Gastrocnemius medialis (tissue), 4 donors: ENCODE results near the gene KRT86. TPM values are rescaled to one million over a fixed set of nuclear protein-coding genes. Genes with fewer than 3 reads are reported as not detected.

ENCODE experiments used
- ATAC-seq, 2 donors: fragments of 150-250 bp; one replicate each; pipeline ENCODE4 v1.9.1; 2016
- DNase-seq, 2 donors: peaks; one replicate each; pipeline ENCODE4 v3.0.0-alpha.2; 2019
- H3K27ac ChIP-seq, 4 donors: fragments of 200-600 bp; sonication (generic); 1 replicate in 1 of 4; 2 replicates in 3 of 4; pipeline ENCODE4 v1.5.1; 2016 to 2018; ENCODE audit warnings: mild to moderate bottlenecking in 2 of 4, moderate library complexity in 1 of 4
- H3K27me3 ChIP-seq, 3 donors: fragments of 200-600 bp; sonication (generic) in 2 of 3; 1 replicate in 1 of 3; 2 replicates in 2 of 3; pipeline versions ENCODE4 v1.5.1 to v1.6.0; 2016 to 2019; ENCODE audit warnings: mild to moderate bottlenecking in 1 of 3, moderate library complexity in 1 of 3
- H3K36me3 ChIP-seq, 2 donors: fragments of 200-600 bp; sonication (generic) in 1 of 2; one replicate each; pipeline ENCODE4 v1.5.1; 2017 to 2018
- H3K4me1 ChIP-seq, 2 donors: fragments of 200-600 bp; sonication (generic) in 1 of 2; one replicate each; pipeline ENCODE4 v1.5.1; 2016 to 2017; ENCODE audit warnings: mild to moderate bottlenecking in 2 of 2
- H3K4me3 ChIP-seq, 4 donors: fragments of 200-600 bp; sonication (generic) in 3 of 4; 1 replicate in 1 of 4; 2 replicates in 3 of 4; pipeline ENCODE4 v1.5.1; 2016 to 2019; ENCODE audit warnings: mild to moderate bottlenecking in 2 of 4
- H3K9me3 ChIP-seq, 3 donors: fragments of 200-600 bp; sonication (generic) in 2 of 3; 1 replicate in 1 of 3; 2 replicates in 2 of 3; pipeline ENCODE4 v1.5.1; 2016 to 2019
- CTCF ChIP-seq, 5 experiments: fragments of 450-650 bp in 3 of 5; fragments of 200-600 bp in 2 of 5; sonication (generic) in 2 of 5; IDR thresholded peaks in 4 of 5; conservative IDR thresholded peaks in 1 of 5; 1 replicate in 4 of 5; 2 replicates in 1 of 5; pipeline ENCODE4 v1.5.1; 2016 to 2019; ENCODE audit warnings: antibody characterized with exemption in 5 of 5, mild to moderate bottlenecking in 3 of 5, moderate library complexity in 3 of 5
- POLR2A ChIP-seq, 2 donors: fragments of 450-650 bp; IDR thresholded peaks; one replicate each; pipeline ENCODE4 v1.6.1; 2017; ENCODE audit warnings: antibody characterized with exemption in 2 of 2, mild to moderate bottlenecking in 2 of 2, moderate library complexity in 2 of 2
- in situ Hi-C, 4 donors: fragments of 200-750 bp; cut with MboI; loops; one replicate each; pipeline versions ENCODE4 v1.15.0 to v1.8.0; 2017; ENCODE audit warnings: low sequenced_read_pairs in 4 of 4
- intact Hi-C: fragments of 100-400 bp; cut with DNase I; formaldehyde crosslinking; loops from one replicate; pipeline ENCODE4 v1.15.1; 2023; ENCODE audit warnings: low total_unique reads
- total RNA-seq, 4 donors: library from RNA; depleted of rRNA; stranded (reverse); fragments of >200 nt; gene quantifications; one replicate each; pipeline versions ENCODE4 v1.1.0 to v1.2.3, GENCODE V29; 2016

The KRT86 gene
- total RNA-seq, 4 donors from 2014 or later: 0.24 TPM; not detected in 3

GRCh38 chr12:52350786-52351185 is 76.3 kb downstream of the KRT86 start:
- Histone ChIP-seq H3K4me3 (no peak overlapping the region), H3K27ac (no peak overlapping the region), H3K9me3 (no peaks in the 10 kb centered on the region), H3K4me1 (no peaks in the 10 kb centered on the region), H3K27me3 (peaks cover 0 to 6% (median 4%) of the 10 kb centered on the region in 3 donors), H3K36me3 (no peaks in the 10 kb centered on the region)
- intact Hi-C loops (no loop called here), in situ Hi-C loops (no loop called here)
- TF ChIP-seq CTCF (IDR thresholded peaks at IDR 0.05 in 4 of 5, conservative IDR thresholded peaks at IDR 0.05 in 1 of 5) (no peak), POLR2A (IDR thresholded peaks at IDR 0.05) (no peak)
- no peak for ATAC-seq
- DNase-seq: no peak

- in situ Hi-C loops: no loop called here
- Histone ChIP-seq H3K9me3 (no peaks in the 10 kb centered on the region), H3K27ac (no peak overlapping the region), H3K36me3 (no peaks in the 10 kb centered on the region), H3K4me1 (no peaks in the 10 kb centered on the region), H3K4me3 (no peak overlapping the region), H3K27me3 (peaks cover 0 to 7% (median 6%) of the 10 kb centered on the region in 3 donors)
- ATAC-seq (no peak), DNase-seq (no peak)
- intact Hi-C loops: no loop called here
- TF ChIP-seq CTCF (IDR thresholded peaks at IDR 0.05 in 4 of 5, conservative IDR thresholded peaks at IDR 0.05 in 1 of 5): no peak
- no peak for TF ChIP-seq POLR2A (IDR thresholded peaks at IDR 0.05)
Measured at GRCh38 chr12:52351196-52352059, 77.0 kb downstream of the KRT86 start.

- TF ChIP-seq POLR2A (IDR thresholded peaks at IDR 0.05) (no peak), CTCF (IDR thresholded peaks at IDR 0.05 in 4 of 5, conservative IDR thresholded peaks at IDR 0.05 in 1 of 5) (no peak)
- no peaks in the 10 kb centered on the region for H3K4me1 ChIP-seq
- DNase-seq (no peak), ATAC-seq (no peak)
- peaks cover 0 to 7% (median 6%) of the 10 kb centered on the region in 3 donors for H3K27me3 ChIP-seq
- in situ Hi-C loops (no loop called here), intact Hi-C loops (no loop called here)
- no peak overlapping the region for H3K4me3 ChIP-seq
- no peaks in the 10 kb centered on the region for H3K36me3 ChIP-seq
- no peaks in the 10 kb centered on the region for H3K9me3 ChIP-seq
- H3K27ac ChIP-seq: no peak overlapping the region
Measured at GRCh38 chr12:52352951-52353350, 78.5 kb downstream of the KRT86 start.

- intact Hi-C loops: no loop called here
- Histone ChIP-seq H3K4me1 (no peaks in the 10 kb centered on the region), H3K27me3 (peaks cover 0 to 7% (median 6%) of the 10 kb centered on the region in 3 donors), H3K4me3 (no peak overlapping the region), H3K27ac (no peak overlapping the region), H3K9me3 (no peaks in the 10 kb centered on the region), H3K36me3 (no peaks in the 10 kb centered on the region)
- peak in 1 of 2 donors; percentile 7 for DNase-seq
- no peak for ATAC-seq
- TF ChIP-seq POLR2A (IDR thresholded peaks at IDR 0.05) (no peak), CTCF (IDR thresholded peaks at IDR 0.05 in 4 of 5, conservative IDR thresholded peaks at IDR 0.05 in 1 of 5) (no peak)
- in situ Hi-C loops: no loop called here
Measured at GRCh38 chr12:52353766-52354165, 79.3 kb downstream of the KRT86 start.
